HG03571 (cell line): ENCODE data around the gene PTOV1.

ENCODE experiments used
- ATAC-seq: cut with Tn5 transposase; IDR thresholded peaks from one replicate; pipeline ENCODE4 v1.9.1; 2021; ENCODE audit not compliant: unreplicated experiment

PTOV1 gene

DNA sequence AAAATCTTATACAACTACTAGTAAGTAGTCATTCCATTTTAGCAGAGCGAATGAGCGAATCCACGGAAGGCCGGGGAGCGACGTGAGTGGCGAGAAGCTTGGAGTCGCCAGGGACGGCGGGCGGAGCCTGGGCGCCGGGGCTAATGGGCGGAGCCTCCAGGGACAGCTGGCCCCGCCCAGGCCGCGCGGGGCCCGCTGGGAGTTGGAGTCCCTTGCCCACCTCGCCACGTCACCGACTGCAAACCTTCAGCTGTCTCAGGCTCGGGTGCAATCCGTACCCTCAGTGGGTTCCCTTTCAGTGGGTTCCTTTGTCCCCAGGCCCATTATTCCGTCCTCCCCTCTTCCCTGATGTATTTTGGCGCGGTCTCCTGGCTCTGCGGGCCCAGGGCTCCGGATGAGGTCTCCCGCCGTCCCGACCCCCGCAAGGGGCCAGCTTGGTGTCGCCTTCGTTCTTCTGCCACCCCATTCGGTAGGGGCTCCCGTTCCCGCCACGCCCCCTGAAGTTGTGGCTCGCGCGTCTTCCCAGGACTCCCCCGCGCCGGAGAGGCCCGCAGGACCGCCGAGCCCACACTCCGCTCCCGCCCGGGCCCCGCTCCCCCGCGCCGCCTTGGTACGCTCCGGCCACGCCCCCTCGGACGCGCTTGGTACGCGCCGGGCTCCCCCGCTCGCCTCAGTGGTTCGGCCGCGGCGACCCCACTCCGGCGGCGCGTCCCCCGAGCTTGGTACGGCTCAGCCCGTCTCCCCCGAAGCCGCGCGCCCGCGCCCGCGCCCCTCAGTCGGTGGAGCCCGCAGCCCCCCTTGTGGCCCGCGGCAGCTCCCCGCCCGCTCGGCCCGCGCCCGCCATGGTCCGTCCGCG, at the start of gene PTOV1:
Gene PTOV1, plus strand, starts transcription at position 673 of the 856 bp plus-strand sequence.
- peak; percentile 73 for ATAC-seq

DNA sequence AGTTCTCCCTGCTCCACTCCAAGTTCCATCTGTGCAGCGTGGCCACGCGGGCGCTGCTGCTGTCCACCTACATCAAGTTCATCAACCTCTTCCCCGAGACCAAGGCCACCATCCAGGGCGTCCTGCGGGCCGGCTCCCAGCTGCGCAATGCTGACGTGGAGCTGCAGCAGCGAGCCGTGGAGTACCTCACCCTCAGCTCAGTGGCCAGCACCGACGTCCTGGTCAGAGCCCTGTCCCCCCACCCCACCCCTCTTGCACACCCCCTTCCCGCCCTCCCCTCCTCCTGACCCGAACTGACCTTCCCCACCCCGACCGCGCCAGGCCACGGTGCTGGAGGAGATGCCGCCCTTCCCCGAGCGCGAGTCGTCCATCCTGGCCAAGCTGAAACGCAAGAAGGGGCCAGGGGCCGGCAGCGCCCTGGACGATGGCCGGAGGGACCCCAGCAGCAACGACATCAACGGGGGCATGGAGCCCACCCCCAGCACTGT, 49.5 kb upstream of the PTOV1 start:
- ATAC-seq = no peak

DNA sequence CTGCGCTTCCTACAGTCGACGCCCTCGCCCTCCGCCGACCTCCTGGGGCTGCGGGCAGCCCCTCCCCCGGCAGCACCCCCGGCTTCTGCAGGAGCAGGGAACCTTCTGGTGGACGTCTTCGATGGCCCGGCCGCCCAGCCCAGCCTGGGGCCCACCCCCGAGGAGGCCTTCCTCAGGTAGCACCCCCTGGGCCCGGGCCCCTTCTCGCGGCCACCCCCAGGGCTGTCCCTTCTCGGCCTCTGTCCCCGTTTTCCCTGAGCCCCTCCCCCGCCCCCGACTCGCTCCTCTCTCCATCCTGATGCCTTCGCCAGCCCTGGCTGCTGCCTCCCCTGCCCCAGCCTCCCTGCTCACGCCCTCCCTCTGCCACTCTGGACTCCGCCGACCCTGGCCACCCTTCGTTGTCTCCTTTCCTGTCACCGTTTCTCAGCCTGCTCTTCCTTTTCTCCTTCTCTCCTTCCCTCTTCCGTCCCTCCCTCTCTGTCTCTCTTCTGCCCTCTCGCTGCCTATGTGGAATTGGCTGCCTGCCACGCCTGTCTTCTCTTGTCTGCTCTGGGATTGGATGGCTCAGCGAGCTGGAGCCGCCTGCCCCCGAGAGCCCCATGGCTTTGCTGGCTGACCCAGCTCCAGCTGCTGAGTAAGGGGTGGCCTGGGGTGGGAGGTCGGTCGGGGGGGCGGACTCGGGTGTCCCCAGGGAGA, 48.8 kb upstream of the PTOV1 start:
- no peak for ATAC-seq

DNA sequence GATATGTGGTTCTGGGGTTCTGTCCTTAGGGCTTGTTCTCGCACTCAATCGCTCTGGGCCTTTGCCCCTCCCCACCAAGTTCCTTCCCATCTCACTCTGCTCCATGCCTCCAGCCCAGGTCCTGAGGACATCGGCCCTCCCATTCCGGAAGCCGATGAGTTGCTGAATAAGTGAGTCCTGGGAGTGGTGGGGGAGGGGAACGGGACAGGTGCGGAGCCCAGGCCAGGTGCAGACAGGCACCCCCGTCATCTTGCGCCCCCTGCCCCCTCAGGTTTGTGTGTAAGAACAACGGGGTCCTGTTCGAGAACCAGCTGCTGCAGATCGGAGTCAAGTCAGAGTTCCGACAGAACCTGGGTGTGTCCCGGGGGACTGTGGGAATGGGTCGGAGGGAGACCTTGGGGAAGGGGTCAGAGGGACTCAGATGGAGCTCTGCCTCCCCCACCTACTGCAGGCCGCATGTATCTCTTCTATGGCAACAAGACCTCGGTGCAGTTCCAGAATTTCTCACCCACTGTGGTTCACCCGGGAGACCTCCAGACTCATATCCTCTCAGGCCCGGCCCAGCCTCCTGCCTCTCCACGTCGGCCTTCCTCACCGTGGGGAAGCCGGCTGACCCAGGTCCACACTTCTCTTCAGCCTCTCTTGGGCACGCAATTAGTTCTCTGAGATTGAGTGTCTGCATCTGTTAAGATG, 48.0 kb upstream of the PTOV1 start:
- no peak for ATAC-seq

DNA sequence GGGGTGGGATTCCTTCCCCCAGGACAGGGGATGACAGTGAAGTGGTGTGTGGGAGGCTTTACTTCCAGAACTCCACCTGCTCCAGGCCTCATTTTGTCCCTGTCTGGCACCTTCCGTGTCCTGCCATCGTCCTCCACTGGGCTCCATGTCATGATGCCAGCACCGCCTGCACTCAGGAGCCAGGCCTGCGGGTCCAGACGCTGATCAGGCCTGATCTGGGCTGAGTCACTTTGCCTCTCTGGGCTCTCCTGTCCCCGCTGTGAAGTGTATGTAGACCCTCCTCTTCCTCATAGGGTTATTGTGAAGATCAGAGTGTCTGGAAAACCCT, 47.5 kb upstream of the PTOV1 start:
- no peak for ATAC-seq

DNA sequence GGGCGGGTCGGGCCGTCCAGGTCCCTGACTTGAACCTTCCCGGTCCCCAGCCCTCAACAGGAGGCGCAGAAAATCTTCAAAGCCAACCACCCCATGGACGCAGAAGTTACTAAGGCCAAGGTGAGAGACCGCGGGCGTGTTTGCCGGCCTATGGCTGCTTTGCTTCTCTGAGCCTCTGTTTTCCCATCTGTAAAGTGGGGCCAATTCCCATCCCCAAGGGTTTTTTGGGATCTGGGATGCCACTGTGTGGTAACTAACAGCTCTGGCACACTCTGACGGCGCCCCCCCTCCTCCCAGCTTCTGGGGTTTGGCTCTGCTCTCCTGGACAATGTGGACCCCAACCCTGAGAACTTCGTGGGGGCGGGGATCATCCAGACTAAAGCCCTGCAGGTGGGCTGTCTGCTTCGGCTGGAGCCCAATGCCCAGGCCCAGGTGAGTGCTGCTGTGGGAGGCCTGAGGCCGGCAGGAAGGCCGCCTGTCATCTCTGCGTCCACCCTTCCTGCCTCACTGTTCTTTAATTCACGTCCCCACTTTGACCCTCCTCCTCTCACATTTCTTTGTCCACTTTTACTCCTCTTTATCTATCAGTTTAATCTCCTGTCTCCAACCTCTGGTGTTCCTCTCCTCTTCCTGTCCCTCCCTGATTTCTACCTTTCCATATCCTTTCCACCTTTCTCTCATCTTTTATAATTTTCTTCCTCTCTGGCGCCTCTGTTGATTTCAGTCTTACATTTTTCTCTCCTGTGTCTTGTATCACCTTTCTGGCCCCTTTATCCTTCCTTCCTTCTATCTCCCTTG, 44.9 kb upstream of the PTOV1 start:
- ATAC-seq = no peak

DNA sequence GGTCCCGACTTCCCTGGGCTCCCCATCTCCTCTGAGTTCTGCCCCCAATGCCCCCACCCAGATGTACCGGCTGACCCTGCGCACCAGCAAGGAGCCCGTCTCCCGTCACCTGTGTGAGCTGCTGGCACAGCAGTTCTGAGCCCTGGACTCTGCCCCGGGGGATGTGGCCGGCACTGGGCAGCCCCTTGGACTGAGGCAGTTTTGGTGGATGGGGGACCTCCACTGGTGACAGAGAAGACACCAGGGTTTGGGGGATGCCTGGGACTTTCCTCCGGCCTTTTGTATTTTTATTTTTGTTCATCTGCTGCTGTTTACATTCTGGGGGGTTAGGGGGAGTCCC, 44.4 kb upstream of the PTOV1 start:
- no peak for ATAC-seq

DNA sequence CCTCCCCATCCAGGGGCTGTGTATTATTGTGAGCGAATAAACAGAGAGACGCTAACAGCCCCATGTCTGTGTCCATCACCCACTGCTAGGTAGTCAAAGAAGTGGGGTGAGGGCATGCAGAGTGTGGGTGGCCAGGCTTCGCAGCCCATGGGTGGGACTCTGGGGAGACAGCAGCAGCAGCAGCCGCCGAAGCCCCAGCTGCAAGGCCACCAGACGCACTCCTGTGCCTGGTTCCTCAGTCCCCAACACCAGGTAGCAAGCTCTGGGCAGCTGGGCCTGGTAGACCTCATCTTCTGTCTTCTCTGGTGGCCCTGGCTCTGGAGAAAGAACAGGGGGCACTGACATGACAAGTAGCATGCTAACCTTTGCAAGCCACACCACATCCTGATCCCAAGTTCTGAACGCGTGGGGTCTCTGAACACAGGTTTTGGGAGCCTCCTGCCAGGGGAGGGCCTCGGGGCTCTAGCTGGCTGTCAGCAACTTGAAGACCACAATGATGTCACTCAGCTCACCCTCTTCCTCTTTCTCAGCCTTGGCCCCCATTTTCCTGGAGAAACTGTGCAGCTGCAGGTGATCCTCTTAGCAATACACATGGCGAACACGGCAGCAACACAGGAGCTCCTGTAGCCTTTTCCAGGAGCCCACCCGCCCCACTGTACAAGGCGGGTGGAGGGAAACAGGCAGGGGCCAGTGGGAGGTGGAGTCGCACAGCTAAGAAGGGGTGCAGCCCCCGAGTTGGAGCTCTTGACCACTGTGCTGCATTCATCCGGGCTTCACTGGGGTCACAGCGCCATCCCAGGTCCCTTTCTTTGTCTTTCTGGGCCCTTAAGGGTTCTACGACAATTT, 43.7 kb upstream of the PTOV1 start:
- no peak for ATAC-seq

DNA sequence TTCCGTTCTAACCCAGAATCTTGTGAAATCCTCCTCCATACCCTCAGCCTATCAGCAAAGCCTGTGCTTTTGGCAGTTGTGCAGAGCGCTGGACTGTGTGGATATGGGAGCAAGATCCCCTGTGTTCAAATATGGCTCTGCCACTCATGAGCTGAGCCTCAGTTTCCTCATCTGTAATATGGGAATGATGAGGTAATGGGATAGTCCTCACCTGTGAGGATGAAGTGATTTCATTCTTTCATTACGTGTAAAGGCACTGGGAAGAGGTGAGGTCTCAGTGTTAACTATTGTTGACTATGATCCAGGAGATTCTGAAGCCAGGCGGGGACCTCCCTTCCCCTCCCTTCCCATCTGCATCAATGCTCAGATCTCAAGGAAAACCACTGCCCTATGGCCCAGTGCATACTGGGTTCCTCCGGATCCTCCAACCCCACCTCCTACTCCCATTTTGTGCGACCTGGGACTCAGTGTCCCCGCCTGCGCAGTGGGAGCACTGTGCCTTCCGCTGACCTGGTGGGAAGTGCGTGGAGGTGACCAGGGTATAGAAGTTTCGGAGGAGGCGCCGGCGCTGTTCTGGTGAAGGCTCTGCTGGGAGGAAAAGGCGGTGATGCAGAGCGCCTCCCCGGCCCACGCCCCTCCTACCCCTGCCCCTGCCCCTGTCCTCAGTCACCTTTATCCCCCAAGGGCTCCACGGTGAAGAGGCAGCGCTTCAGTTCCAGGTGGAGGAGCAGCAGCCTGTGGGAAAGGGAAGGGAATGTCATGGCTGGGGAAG, 42.9 kb upstream of the PTOV1 start:
- no peak for ATAC-seq

DNA sequence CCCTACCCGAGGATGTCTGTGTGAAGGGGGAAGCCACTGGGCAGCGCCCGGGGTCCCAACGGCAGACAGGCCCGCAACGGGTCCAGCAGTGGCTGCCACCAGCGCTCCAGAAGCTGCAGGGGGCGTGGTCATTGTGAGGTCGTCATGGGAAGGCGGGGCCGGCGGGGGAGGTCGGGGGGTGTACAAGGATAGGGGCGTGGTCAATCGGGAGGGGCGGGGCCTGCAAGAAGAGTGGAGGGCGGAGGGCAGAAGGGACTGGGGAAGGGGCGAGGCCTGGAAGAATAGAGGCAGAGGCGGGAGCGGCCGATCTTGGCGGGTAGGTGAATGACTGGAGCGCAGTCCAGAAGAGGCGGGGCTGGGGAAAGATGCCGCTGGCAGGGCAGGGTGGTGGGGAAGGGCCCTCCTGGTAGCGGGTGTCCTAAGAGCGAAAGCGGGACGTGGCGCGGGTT, 42.2 kb upstream of the PTOV1 start:
- ATAC-seq = no peak

DNA sequence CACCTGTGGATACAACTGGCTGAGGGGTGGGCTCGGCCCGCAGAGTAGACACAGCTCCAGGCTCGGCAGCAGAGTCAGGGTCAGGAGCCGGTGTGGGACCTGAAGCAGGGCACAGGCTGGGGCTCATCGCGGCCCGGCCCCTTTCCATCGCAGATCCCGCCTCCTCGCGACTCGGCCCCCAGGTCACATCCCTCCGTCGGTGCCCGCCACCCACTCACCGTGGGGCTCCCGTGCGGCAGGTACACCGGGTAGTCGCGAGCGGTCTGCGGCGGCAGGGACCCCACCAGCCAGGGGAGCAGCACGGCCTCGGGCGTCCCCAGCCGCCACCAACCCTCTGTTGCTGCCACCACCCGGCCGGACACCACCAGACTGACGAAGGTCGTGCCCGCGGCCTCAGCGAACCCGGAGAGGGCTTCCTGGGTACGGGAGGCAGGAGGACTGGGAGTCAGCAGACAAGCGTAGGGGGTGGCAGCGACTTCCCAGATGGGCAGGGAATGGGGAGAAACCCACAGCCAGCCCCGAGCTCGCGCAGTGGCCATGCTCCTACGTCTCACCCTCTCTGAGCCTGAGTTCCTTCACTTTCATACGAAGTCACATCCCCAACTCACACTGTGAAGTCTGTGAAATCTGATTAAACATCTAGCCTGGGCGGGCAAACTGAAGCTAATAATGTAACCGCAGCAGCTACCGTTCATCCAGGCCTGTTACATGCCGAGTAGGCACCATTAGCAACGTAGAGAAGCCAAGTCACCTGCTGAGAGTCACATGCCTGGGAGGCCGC, 41.6 kb upstream of the PTOV1 start:
- no peak for ATAC-seq

DNA sequence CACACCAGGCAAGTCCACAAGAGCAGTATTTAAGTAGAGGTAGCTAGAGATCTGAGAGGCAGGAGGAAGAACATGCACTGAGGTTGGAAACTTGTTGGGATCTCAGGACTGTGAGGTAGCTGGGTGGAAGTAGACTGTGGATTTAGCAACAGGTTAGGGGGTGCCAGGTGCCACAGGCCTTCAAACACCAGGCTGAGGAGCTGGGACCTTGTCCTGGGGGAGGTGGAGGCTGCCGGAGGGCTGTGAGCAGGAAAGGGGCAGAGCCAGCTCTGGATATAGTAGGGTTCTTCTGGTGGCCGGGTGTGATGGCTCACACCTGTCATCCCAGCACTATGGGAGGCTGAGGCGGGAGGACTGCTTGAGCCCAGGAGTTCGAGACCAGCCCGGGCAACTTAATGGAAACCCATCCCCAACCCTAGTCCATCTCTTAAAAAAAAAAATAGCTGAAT, 41.0 kb upstream of the PTOV1 start:
- no peak for ATAC-seq

DNA sequence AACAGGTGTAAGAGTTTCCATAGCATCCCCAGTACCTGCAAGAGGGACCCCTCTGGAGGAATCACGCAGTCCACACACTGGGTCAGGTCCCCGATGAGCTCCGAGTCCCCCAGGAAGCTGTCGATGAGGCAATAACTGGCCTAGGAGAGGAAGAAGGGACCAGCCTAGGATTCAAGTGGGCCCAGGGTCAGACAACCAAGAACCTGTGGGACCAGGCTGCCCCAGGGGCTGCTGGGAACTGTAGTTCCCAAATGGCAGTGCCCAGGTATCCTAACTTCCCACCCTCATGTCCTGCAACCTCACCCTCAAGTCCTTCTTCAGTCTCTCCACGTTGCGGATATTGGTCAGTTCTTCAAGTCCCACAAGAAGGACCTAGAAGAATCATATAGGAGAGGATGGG, 39.6 kb upstream of the PTOV1 start:
- ATAC-seq = no peak

DNA sequence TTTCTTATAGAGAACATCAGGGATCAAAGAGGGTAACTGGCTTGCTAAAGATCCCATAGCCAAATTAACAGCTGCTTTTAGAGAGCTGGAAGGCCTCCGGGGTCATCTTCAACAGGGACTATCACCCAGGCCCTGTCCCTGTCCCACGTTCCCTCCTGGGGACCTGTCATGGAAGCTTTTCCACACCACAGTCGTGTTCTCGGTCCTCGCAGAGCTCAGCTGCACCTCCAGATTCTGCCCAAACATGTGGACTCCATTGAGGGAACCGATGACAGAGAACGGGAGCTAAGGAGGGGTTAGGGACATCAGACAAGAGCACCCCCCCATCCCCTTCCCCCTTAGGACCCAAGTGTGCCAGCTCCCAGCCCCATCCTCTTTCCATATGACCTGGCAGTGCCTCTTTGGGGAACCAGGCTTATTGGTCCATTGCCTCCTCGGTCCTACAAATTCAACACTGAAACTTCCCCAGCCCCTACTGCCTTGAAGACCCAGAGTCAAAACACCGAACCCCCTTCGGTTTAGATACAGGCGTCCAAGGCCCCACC, 38.4 kb upstream of the PTOV1 start:
- ATAC-seq = no peak

DNA sequence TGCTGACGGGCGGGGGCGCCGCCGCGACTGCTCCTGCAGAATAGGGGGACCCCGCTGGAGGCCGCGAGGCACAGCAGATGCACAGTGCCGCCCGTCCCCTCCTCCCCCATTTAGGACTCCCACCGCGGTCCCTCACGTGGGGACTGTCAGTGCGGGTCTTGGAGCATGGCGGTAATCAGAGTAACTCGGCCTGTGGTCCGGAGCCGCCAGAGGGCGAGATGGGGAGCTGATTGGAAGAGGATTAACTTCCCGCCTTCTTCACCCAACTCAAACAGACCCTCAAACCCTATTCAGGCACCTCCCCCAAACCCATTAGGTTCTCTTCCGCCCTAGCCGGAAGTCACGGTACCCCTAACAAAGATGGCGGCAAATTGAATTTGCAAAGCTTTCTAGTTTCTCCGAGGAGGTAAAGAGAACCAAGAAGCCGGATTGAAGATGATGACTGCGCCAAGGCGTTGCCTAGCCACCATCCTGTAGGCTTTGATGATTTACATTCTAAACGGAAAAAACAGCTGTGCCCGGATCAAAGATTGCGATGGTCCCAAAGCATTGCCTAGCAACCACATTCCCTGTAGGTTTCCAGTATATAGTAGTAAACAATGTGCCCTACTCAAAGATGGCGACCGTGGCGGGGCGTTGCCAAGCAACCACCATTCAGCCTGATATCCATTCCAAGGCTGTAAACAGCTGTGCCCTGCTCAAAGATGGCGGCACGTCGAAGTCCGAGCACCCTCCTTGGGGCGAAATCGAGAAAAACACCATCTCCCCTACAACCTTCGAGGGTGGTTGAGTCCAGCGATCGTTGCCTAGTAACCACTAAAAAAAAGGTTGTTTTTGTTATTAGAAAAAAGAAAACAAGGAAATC, 37.7 kb upstream of the PTOV1 start, which contains the start of gene FUZ:
Gene FUZ, minus strand, starts transcription at position 296 of the 865 bp plus-strand sequence. Its CDS starts 186 bp downstream, at position 110.
- ATAC-seq = peak; percentile 60

DNA sequence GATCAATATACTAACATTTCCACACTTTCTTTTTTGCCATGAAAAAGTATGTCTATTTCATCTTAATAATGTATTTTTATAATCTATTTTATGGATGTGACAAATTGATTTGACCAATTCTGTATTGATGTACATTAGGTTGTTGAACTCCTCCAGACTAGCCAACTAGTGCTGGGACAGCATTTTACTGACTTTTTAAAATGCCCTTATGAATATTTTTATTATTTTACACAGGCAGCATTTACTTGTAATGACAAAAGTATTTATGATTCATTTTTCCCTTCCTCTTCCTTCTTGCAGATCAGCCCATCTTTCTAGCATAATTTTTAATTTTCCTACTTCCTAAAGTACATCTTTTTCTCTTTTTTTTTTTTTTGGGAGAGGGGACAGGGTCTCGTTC, 36.9 kb upstream of the PTOV1 start:
- ATAC-seq = no peak

DNA sequence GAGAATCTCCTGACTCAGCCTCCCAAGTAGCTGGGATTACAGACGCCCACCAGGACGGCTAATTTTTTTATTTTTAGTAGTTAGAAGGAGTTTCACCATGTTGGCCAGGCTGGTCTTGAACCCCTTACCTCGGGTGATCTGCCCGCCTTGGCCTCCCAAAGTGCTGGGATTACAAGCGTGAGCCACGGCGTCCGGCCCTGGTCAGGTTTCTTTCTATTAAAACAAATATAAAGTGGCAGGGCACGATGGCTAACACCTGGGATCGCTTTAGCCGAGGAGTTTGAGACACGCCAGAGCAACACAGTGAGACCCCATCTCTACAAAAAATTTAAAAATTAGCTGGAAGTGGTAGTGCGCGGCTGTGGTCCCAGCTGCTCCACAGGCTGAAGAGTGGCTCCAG, 34.4 kb upstream of the PTOV1 start:
- no peak for ATAC-seq
